GM19035 (cell line): Measurements from ENCODE around the gene SPINK4.
A peak's percentile ranks its signal among the peaks of the same experiment; 100 is the strongest.

Experiments used
- ATAC-seq: cut with Tn5 transposase; IDR thresholded peaks from one replicate; pipeline ENCODE4 v1.9.1; 2021; ENCODE audit not compliant: unreplicated experiment

Gene SPINK4

DNA sequence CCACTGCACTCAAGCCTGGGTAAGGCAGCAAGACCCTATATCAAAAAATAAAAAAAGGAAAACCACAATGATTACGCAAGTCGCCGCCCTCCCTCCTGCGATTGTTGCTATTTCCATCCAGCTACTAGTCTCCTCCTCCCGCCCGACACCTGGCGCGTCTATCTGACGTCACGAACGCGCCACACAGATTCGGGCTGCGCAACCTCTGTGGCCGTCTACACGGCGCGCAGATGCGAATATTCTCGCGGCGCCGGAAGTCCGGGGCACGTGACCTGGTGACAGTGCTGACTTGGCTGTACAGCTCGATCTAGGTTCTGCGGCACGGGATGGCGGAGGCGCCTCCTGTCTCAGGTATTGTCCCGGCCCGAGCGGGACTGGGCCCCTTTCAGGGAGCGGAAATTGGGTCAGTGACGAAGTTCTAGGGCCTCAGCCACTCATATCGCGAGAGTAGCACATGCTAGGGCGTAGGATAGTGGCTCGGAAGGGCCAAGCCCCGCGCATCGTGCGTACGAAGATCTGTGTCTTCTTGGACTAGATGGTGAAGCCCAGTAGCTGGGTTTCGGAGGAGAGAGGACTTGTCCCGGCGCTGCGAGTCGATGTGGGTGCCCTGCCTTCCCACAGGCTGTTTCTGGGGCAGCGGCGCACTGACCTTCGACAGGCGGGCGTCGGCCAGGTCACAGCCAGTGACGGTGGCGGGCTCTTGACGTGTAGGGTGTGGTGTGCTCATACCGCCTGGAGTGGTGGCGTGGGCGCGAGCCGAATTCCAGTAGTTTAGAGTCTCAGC is 50.5 kb downstream of the SPINK4 start, which contains the start of gene NFX1:
TSS of gene NFX1 (plus strand) at position 270 of the 784 bp plus-strand sequence. CDS start at position 327, 57 bp downstream.
- peak; percentile 86 for ATAC-seq

DNA sequence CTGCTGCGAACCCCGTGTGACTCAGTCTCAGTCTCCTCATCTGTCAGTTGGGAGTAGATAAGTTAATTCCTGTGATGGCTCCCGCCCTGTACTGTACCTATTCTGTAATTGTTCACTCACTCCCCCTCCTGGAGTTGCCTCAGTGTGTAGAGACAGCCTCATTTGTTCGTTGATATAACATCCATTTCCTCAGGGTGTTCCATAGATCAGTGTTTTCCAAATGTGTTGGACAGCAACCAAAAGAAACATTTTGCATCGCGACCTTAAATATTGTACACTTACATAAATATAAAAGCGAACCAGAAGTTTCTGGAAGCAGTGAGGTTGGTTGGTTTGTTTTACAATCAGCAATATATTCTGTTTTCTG is 51.0 kb downstream of the SPINK4 start:
- ATAC-seq: no peak

DNA sequence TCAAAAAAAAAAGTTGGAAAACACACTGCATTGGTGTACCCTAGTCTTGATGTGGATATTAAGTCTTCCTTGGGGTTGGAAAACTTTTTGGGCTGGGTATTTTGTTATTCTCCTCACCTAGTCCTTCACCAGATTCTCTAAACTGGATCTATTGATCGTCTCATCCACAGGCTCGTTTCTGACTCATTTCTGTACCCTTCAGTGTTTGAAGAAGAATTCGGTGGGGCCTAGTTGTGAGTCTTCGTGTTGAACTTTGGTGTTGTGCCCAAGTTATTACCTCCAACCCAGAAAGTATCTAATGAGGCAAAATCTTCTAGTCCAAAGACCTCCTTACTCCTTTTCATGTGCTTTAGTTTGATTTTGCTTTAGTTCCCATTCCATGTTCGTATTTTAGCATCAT is 51.9 kb downstream of the SPINK4 start:
- ATAC-seq: no peak

DNA sequence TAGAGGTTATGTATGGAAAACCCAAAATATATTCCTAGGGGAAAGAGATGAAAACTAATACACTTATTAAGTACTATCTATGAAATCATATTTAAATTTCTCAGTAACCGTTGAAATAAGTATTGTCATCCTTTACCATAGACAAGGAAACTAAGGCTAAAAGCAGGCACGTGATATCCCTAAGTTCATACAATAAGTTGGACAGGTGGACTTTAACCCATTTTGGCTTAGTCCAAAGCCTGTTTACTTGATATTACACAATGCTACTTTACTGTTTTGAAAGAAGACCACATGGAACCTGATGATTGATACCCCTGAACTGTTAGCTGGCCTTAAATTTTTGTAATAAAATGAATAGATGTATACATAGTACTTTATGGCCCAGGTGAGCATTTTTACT is 53.8 kb downstream of the SPINK4 start:
- ATAC-seq: no peak

DNA sequence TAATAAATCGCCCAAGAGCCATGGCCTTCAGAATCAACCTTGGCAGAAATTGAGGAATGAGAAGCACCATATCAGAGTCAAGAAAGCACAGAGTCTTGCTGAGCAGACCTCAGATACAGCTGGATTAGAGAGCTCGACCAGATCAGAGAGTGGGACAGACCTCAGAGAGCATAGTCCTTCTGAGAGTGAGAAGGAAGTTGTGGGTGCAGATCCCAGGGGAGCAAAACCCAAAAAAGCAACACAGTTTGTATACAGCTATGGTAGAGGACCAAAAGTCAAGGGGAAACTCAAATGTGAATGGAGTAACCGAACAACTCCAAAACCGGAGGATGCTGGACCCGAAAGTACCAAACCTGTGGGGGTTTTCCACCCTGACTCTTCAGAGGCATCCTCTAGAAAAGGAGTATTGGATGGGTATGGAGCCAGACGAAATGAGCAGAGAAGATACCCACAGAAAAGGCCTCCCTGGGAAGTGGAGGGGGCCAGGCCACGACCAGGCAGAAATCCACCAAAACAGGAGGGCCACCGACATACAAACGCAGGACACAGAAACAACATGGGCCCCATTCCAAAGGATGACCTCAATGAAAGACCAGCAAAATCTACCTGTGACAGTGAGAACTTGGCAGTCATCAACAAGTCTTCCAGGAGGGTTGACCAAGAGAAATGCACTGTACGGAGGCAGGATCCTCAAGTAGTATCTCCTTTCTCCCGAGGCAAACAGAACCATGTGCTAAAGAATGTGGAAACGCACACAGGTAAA is 54.9 kb downstream of the SPINK4 start:
- no peak for ATAC-seq

DNA sequence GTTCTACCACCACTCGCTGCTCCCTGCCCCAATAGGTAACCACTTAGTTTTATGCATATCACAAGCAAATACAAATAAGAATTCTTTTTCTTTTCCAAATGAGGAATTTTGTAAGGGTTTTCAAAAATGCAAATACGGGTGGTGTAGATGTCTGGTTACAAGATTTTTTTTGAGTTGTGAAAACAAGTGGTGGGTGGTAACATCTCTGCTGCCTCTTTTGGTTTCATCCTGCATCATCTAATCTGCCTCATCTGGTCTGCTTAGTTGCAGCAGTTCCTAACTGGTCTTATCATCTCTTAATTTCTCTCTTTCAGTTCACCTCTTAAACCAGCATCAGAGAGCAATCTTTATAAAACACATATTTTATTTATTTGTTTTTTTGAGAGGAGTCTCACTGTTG is 55.6 kb downstream of the SPINK4 start:
- ATAC-seq: peak; percentile 43

DNA sequence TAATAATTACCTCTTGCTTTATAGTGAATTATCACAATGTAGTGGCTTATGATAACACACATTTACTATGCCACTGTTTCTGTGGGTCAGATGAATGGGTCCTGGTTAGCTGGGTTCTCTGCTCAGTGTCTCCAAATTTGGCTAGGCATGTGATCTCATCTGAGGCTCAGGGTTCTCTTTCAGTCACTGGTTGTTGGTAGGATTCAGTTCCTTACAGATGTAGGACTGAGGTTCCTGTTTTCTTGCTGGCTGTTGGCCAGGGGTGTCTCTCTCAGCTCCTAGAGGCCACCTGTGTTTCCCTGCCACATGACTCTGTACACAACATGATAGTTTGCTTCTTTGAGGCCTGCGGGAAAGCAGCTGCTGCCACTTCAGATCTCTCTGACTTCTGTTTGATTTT is 57.5 kb downstream of the SPINK4 start:
- ATAC-seq: peak; percentile 91
